HG02610 (cell line): Measurements from ENCODE around the gene AOPEP.
A peak's percentile ranks its signal among the peaks of the same experiment; 100 is the strongest.
"Not testable (repeated sequence)": the region's sequence is repeated elsewhere in the genome, so short reads cannot be mapped to it uniquely, and the experiment has no call there.

Source experiments
- ATAC-seq: cut with Tn5 transposase; IDR thresholded peaks from one replicate; pipeline ENCODE4 v1.9.1; 2021; ENCODE audit warnings: mild to moderate bottlenecking, moderate library complexity; ENCODE audit not compliant: unreplicated experiment

AOPEP gene

DNA sequence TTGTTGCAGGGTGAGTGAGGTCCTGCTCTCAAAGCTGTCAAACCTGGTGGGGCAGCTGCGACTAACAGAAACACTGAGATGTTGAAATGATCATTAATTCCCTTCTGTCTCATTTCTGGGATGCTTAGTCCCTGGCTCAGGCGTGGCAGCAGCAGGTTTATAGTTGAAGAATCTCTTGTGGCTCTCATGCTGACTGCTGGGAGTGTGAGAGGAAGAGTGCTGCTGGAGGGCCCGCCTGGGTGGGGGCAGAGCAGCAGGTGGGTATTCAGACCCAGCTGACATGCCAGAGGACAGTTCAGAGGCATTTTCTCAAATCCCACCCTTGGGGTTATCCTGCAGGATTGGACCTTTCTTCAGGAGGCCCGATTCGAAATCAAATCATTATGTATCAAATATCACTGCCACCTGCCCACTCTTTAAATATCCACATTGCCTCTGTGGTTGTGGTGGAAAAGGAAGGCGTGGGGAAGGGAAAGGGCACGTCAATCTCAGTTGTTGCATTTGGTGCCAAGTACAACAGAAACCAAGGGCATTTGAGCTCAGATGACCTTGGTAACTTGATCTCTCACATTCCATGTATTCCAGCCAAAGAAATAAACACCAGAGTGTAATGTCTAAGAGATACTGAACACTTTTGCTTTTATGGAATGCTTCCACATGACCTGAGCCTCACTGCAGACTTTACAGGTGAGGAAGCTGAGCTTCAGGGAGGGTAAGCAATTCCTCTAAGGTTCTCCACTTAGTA is 224.3 kb downstream of the AOPEP start:
- ATAC-seq, result no peak

DNA sequence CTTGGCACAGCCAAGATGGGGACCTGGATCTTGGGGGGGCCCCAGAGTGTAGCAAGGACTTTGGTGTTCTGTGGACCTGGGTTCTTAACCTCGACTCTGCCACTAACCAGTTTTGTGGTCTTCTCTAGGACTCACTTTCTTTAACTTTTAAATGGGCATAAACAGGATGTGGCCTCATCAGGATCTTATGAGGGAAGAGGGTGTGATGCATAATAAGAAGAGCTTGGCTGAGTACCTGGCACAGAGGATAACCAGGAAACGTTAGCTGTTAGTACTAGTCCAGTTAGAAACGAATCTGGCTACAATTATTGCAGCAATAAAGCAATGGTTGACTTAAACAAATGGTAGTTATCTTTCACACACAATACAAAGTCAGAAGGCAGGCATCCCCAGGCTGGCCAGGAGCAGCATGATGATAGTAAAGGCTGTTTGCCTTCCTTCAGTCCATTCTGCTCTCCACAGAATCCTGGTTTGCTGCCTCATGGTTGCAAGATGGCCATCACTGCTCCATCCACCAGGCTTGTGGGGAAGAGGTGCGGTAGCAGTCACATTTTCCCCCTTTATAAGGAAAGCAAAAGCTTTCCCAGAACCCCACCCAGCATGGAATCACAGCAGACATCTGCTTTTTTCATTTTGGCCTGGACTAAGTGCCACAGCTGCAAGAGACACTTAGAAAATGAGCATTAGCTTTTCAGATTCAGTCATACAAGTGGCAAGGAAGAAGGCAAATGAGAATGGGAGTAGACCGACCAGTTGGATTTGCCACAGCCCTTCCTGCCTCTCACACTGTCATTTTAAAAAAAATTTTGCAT is 225.0 kb downstream of the AOPEP start:
- no peak for ATAC-seq

DNA sequence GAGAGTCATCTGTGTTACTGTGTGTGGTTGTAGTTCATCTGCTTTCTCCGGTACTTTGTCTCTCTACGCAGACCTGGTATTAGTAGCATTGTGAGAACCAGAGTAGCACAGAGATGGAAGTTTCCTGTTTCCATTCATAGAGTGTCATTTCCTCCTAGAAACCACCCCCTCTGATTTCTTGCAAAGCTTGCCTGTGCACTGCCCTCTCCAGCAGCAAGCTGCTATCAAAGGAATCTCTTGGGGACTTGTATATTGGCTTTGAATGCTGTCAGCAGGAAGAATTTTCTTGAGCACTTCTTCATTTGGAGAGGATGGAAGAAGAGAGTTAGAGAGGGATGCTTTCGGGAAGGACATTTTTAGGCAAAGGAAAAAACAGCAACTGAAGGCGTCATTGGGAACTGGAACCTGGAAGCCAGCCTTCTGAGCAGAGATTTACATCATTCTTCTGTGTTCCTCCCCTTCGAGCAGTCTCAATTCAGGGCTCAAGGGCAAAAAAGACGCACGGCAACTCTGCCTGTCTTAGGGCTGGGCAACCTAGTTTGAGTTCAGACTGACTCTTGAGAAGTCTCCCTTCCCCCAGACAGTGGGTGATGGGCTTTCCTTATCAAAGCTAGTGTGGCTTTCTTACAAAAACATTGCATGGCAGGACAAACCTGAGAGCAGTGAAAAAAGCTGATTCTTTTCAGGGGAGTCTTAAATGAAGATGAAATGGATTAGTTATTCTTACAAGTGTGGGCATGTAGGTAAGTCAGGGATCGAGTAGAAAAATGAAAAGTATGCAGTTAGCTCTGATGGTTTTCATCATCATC is 226.3 kb downstream of the AOPEP start:
- peak; percentile 79 for ATAC-seq

DNA sequence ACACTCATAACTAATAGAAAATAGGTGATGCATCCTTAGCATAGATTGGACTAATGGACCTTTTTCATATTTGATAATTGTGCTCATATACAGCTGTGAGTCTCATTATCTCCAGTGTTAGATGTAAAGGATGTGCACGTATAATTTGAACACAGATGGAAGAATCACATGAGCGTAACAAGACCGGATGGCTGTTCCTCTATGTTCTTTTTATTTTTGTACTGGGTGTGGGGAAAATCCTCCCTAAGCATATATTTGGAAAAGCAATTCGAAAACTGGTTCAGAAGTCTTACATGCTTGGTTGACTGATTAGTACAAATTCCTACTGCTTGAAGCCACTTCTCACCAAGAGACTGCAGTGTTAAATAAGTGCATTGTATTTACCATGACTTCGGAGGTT is 230.2 kb downstream of the AOPEP start:
- ATAC-seq, result no peak

DNA sequence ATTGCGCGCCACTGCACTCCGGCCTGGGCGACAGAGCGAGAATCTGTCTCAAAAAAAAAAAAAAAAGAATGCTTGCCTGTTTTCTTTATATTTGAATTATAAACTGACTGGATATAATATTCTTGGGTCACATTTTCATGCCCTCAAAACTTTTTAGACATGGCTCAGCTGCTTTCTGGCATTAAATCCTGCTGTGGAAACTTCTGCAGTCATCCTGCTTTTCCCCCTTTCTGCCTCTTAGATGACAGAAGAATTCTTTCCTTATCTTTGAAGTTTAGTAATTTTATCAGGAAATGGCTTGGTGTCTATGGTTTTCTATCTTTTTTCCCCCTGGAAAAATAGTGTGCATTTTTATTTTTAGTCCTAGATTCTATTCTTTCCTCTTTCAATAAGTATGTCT is 234.5 kb downstream of the AOPEP start:
- no peak for ATAC-seq

DNA sequence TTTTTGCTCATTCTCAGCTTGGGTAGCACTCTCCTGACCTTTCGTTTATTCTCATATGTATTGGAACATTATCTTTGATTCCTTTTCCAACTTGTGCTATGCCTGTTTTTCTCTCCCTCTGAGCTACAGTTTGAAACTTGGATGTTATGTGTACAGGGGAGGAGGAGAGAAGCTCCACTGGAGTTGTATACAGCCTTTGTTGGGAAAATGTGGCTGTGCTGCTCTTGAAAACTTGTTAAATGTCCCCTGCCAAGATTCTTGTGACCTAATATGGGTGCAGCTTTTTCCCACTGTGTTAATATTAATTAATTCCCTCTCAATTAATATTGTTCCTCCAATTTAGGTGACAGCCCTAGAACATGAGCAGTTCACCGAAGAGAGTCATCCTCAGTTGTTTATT is 235.4 kb downstream of the AOPEP start:
- ATAC-seq, result no peak

DNA sequence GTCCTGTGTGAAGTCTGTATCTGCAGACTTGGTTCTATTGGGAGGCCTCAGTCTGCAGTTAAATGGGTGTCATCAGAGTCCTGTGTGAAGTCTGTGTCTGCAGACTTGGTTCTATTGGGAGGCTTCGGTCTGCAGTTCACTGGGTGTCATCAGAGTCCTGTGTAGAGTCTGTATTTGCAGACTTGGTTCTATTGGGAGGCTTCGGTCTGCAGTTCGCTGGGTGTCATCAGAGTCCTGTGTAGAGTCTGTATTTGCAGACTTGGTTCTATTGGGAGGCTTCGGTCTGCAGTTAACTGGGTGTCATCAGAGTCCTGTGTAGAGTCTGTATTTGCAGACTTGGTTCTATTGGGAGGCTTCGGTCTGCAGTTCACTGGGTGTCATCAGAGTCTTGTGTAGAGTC is 239.1 kb downstream of the AOPEP start:
- ATAC-seq, result not testable (repeated sequence)

DNA sequence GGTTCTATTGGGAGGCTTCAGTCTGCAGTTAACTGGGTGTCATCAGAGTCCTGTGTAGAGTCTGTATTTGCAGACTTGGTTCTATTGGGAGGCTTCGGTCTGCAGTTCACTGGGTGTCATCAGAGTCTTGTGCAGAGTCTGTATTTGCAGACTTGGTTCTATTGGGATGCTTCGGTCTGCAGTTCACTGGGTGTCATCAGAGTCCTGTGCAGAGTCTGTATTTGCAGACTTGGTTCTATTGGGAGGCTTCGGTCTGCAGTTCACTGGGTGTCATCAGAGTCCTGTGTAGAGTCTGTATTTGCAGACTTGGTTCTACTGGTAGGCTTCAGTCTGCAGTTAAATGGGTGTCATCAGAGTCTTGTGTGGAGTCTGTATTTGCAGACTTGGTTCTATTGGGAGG is 239.5 kb downstream of the AOPEP start:
- not testable (repeated sequence) for ATAC-seq

DNA sequence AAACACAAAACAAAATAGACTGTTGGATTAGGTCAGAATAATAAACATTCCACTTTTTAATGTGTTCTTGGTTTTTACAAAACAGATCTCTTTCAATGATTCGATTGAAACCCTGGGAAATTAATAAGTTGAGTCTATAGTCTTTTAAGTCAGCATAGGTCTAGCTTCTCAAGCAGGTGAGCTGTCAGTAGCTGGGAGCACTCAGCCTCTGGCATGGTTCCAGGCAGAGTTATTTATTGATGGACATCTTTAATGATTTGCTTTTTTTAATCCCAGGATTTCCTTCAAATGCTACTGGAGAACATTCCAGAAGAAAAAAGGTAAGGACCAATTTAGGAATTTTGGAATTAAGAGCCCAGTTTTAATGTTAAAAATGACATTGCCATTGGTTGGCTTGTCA is 241.0 kb downstream of the AOPEP start:
- no peak for ATAC-seq

DNA sequence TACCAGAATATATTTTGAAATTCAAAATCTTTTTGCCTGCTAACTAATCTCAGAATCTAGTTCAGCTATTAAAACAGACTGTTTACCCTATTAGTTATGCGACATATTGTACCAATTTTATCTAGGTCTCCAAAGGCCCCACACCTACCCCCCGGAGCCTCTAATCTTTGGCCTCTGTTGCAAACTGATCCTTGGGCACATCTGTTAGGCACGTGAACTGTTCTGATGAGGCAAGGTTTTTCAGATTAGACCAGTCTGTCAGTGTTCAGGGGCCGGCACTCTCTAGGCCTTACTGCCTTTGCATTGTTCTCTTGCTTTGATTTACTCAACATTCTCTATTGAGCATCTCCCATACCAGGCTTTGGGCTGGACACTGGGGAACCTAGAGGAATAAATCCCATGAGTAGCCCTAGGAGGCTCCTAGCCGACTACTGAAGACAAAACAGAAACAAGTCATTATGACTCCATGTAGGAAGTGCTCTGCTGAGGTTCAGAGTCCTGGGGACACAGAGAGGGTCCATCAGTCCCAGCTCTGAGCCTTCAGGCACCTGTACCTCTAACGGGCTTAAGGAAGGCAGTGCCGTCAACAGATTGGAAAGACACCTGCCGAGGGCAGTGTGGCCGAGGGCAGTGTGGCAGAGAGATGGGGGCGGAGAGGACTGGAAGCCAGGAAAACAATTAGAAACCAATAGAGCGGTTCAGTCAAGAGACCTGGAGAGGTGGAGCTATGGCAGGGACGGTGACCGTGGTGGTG is 245.1 kb downstream of the AOPEP start:
- no peak for ATAC-seq

DNA sequence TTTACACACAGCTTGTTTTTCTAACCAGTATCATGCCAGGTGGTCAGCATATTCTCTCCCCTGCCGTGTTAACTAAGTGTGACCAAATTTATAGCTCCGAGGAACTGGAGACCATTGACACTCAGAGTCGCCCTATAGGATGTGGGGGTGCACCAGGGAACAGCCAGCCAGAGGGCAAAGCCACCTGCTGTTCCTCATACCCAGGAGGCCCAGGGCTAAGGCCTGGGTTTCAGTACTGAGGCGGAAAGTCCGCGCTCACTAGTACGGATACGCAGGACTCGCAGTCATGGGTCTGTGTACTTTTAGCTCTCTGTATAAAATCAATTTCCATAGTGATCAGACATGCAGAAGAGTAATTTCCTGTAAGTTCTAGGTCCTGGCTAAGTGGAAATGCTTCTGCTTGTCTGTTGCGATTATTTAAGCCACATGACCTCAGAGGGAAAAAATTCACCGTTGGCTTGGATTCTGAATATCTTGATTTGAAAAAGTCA is 247.0 kb downstream of the AOPEP start:
- ATAC-seq, result no peak

DNA sequence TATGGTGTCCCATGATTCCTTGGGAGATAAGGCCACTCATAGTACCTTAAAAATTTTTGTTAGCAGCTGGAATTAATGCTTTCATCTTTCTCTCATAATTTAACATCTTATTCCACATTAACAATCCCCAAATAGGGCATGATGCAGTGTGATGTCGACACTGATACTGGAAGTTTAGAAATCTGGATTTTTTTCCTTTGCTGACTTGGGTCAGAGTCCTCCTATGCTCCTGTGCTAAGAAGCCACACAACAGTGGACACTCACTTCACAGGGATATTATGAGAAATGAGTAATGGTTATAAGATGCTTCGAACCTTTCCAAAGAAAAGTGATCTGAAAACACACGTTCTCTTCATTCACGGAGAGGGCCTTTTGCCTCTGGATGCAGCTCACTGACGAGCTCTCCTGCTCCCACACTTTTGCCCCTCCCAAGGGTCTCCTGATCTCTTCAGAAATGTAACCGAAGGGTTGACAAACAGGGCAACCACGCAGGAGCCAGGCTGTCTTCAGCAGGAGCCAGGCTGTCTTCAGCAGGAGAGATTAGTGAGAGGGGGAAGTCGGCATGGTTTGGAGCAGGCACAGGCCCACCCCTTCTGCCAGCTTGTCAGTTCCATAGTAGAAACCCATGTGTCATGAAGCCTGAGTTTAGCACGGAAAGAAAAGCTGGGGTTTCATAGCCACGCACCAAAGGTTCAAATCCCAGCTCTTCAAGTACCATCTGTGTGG is 247.8 kb downstream of the AOPEP start:
- ATAC-seq, result no peak

DNA sequence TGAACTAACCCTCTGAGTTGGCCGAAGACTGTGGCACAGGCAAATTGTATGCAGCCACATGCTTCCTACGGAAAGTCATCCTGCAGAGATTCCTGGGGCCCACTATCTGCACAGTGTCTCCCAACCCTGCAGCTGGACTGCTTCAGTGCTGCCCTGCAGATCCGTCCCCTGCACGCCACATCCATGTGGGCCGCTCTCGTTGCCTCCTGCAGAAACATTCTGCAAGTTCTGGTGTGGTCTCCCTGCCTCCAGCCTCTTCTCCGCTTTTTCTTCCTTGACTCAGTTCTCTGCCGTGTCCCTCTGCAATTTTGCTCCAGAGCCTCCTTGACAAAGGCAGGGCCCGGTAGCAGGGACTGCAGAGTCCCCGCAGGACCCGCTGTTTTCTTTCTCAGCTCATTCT is 249.0 kb downstream of the AOPEP start:
- ATAC-seq, result no peak

DNA sequence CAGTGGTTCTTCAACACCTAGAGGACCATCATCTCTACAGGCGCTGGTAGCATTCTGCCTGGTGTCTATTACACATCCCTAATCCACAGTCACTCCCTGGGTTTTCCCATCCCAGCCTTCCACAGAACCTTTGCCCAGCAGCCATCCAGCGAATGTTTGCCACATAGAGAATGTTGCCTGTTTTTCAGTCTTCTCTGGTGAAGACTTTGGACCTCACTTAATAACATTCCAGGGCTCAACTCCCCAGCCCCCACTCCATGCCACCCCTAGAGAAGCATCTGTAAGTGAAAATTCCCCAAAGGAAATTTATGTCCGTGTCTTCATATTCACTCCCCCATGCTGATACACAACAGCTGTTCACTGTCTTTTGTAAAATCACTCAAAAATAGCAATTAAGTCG is 249.6 kb downstream of the AOPEP start:
- ATAC-seq, result no peak

DNA sequence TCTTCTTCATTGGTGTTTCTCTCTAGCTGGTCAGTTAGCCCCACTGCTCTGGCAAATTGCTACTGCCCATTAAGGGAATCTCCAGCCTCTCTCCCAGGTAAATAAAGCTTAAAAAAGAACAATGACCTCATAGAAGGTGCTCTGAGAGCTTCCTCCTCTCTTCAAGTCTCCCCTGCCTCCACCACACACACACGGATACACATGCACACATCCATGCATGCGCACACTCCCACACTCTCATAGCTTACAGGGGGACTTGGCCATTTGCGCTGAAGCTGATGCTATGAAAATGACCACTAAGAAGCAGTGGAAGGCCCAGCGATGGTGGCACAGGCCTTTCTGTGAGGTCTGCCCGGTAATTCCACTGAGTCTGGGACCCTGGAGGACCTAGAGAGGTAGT is 250.9 kb downstream of the AOPEP start:
- ATAC-seq, result no peak

DNA sequence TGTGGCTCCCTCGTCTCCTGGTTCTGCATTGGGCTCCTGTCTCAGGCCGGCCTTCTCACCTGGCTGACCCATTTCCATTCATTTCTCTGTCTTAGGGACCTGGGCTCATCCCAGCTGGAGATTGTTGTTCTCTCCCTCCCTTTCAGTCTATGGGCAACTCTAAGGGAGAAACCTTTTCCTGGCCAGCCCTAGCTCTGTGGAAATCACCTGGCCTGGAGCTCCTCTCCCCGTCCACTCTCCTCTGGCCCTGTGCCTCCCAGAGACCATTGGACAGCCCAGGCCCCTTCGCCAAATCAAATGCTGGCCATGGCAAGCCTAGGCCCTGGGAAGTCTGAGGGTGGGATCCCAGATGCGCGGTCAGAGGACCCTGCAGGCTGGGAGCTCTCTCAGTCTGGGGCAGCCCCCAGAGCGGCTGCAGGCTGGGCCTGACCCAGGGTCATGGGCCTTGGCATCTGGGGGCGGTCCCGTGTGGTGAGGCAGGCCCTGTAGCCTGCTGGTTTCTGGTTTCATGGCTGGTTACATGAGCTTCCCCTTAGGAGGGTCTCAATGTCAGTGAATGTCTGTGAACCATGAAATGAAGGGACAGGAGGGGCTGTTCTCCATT is 253.5 kb downstream of the AOPEP start:
- ATAC-seq, result no peak

DNA sequence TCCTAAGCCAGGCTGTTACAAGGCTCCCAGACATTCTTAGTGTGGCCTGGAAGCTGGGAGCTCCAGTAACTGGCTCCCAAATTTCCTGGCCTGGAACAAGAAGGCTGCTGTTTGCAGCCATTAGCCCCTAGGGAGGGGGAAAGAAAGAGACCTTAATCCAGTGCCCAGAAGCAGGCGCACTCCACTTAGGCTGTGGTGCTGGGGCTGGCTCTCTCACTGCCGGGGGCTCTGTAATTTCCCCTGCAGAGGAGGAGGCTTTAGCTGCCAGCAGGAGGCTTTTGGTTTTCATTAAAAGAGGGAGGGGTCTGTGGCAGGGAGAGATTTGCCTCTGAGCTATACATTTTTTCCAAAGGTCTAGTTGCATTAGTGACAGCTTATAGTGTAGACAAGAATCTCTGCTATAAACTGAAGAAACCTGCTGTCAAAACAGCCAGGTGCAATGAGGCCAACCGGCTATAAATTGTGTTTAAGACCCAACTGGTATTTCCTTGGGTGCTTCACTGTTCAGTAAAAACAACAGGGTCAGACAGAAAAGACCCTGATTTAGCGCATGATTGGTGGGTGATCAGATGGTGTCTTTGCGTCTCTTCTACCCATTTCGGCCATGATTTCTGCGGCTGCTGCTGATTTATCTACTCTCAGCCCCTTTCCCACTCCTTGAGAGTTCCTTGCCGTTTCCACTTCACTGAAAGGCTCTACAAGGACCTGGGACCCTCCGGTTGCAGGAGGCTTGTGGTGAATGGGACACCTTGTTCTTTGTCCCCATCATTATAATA is 254.6 kb downstream of the AOPEP start:
- no peak for ATAC-seq

DNA sequence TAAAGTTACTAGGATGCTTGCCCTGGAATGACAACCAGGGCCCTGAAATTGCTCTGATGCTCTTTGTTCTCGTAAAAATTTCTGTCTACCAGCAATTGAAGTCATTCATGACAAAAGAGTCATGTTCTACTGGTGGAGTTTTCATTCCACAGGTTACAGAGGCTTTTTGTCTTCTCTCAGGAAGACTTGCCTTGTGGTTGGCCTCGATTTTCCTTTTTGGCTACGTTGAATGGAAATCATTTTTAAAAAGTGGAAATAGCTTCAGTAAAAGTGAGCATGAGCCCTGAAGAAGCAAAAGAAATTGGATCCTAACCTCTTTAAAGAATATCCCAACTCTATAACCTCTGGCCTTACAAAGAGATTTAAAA is 255.2 kb downstream of the AOPEP start:
- no peak for ATAC-seq

DNA sequence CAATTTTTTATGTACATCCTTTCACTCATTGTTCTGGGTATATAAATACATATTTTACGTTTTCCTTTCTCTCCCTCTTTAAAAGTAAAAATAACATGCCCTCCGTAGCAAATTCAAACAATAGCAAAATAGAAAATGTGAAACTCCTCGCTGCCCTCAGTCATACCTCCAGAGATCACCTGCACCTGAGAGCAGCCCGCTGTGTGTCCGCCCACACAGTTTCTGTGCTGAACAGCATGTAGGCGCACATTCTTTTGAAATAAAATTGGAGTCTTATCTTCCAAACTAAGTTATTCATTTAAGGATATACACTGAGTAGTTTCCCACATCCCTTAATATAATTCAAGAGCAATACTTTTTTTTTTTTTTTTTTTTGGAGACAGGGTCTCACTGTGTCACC is 255.7 kb downstream of the AOPEP start:
- no peak for ATAC-seq
